GM12878 (cell line): Measurements from ENCODE around the gene SRGAP1.

Experiments
- CTCF ChIP-seq, 3 experiments: IDR thresholded peaks in 2 of 3; conservative IDR thresholded peaks in 1 of 3; 2 replicates each; pipeline ENCODE4 v1.5.1; 2011; ENCODE audit warnings: low read depth in 3 of 3, low read length in 3 of 3, mild to moderate bottlenecking in 3 of 3, control low read depth in 2 of 3, moderate library complexity in 2 of 3, inconsistent platforms in 1 of 3, mixed read lengths in 1 of 3; ENCODE audit not compliant: control insufficient read depth in 2 of 3, insufficient read depth in 1 of 3; ENCODE audit errors: extremely low read depth in 1 of 3
- NR2C2 ChIP-seq: IDR thresholded peaks from 2 replicates; pipeline ENCODE4 v1.6.1; 2011; ENCODE audit warnings: borderline replicate concordance, low read depth; ENCODE audit not compliant: control insufficient read depth, insufficient read length

DNA sequence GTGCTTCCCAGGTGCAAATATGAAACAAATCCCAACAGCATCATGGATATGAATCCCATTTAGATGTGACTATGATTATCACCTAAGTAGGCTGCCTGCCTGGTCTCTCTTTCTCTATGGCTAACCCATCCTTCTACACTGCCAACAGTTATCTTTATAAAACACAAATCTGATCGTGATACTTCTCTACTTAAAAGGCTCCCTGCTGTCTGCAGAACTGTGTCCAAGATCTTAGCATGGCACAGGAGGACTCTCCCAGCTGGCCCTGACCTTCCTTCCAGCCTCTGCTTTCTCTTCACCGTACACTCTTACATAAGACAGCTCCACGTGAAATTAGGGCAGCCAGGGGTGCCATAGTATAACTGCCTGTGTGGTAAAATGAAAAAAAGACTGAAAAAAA lies 3.5 kb upstream of the SRGAP1 start:
- TF ChIP-seq CTCF (IDR thresholded peaks at IDR 0.05 in 2 of 3, conservative IDR thresholded peaks at IDR 0.05 in 1 of 3; ENCODE audit: control insufficient read depth in 2 of 3, extremely low read depth in 1 of 3, insufficient read depth in 1 of 3, low read depth in 3 of 3, low read length in 3 of 3) (no peak), NR2C2 (no peak)
